Liver (tissue), 3 donors: ENCODE results near the gene TIPIN.

ENCODE experiments used
- CTCF ChIP-seq: fragments of 150-350 bp; IDR thresholded peaks from 2 replicates; pipeline ENCODE4 v1.5.1; 2017; ENCODE audit warnings: improper control_type of control experiment, low read depth, low read length; ENCODE audit not compliant: missing input control
- GABPA ChIP-seq, 2 donors: IDR thresholded peaks in 1 of 2; conservative IDR thresholded peaks in 1 of 2; 2 replicates each; pipeline ENCODE4 v1.6.1; 2016; ENCODE audit warnings: antibody characterized with exemption in 2 of 2, mild to moderate bottlenecking in 1 of 2, moderate library complexity in 1 of 2
- JUND ChIP-seq, 2 donors: IDR thresholded peaks; 2 replicates each; pipeline ENCODE4 v1.6.1; 2016; ENCODE audit warnings: antibody characterized with exemption in 2 of 2
- MAX ChIP-seq: IDR thresholded peaks from 2 replicates; pipeline ENCODE4 v1.6.1; 2016; ENCODE audit warnings: antibody characterized with exemption
- RAD21 ChIP-seq, 2 donors: IDR thresholded peaks; 2 replicates each; pipeline ENCODE4 v1.6.1; 2016; ENCODE audit warnings: antibody characterized with exemption in 2 of 2, mild to moderate bottlenecking in 2 of 2
- REST ChIP-seq: IDR thresholded peaks from 2 replicates; pipeline ENCODE4 v1.6.1; 2016; ENCODE audit warnings: antibody characterized with exemption, mild to moderate bottlenecking
- TAF1 ChIP-seq: conservative IDR thresholded peaks from 2 replicates; pipeline ENCODE4 v1.6.1; 2016; ENCODE audit warnings: antibody characterized with exemption, mild to moderate bottlenecking
- YY1 ChIP-seq: IDR thresholded peaks from 2 replicates; pipeline ENCODE4 v1.6.1; 2016; ENCODE audit warnings: antibody characterized with exemption, mild to moderate bottlenecking
- ZBTB33 ChIP-seq: IDR thresholded peaks from 2 replicates; pipeline ENCODE4 v1.6.1; 2016; ENCODE audit warnings: antibody characterized with exemption
- donor health status: healthy.
- donor health status: healthy.

- TF ChIP-seq REST (no peak), CTCF (no peak), MAX (no peak), GABPA (IDR thresholded peaks at IDR 0.05 in 1 of 2, conservative IDR thresholded peaks at IDR 0.05 in 1 of 2) (no peak), JUND (IDR thresholded peaks at IDR 0.05) (no peak), ZBTB33 (no peak), RAD21 (IDR thresholded peaks at IDR 0.05) (no peak), TAF1 (no peak), YY1 (no peak)
These were observed 8.6 kb upstream of the TIPIN start for GRCh38 chr15:66364944-66365528.
